Type B pancreatic cell (in vitro differentiated cells): ENCODE data around the gene PLIN4. TPM values are rescaled to one million over a fixed set of nuclear protein-coding genes. Genes with fewer than 3 reads are reported as not detected.

Experiments used
- DNase-seq: peaks from one replicate; pipeline ENCODE4 v3.0.0; 2021; ENCODE audit warnings: mixed read lengths; ENCODE audit not compliant: unreplicated experiment; ENCODE audit errors: extremely low spot score
- H3K27ac Mint-ChIP-seq: 2 replicates; pipeline ENCODE4 v1.8.0; 2021; ENCODE audit warnings: mild to moderate bottlenecking, mixed read lengths
- H3K27me3 Mint-ChIP-seq: 2 replicates; pipeline ENCODE4 v1.8.0; 2021; ENCODE audit warnings: mixed read lengths
- H3K36me3 Mint-ChIP-seq: 2 replicates; pipeline ENCODE4 v1.8.0; 2021; ENCODE audit warnings: mixed read lengths
- H3K4me1 Mint-ChIP-seq: one replicate; pipeline ENCODE4 v1.8.0; 2021; ENCODE audit warnings: mixed read lengths; ENCODE audit not compliant: unreplicated experiment
- H3K4me3 Mint-ChIP-seq: 2 replicates; pipeline ENCODE4 v1.8.0; 2021; ENCODE audit warnings: mild to moderate bottlenecking, mixed read lengths
- H3K9me3 Mint-ChIP-seq: 2 replicates; pipeline ENCODE4 v1.8.0; 2021; ENCODE audit warnings: mixed read lengths
- CTCF ChIP-seq: fragments of 200-600 bp; sonication (generic); conservative IDR thresholded peaks from 2 replicates; pipeline ENCODE4 v1.5.0; 2021; ENCODE audit warnings: antibody characterized with exemption, mild to moderate bottlenecking
- total RNA-seq: library from RNA; stranded (reverse); gene quantifications from 2 replicates; pipeline ENCODE4 v1.2.1, GENCODE V29; 2021; ENCODE audit warnings: low replicate concordance

Gene PLIN4
- total RNA-seq, 1 donor from 2014 or later: 0.48 TPM

GRCh38 chr19:4501691-4502090, 16.6 kb downstream of the PLIN4 start:
- DNase-seq: no peak
- no peak overlapping the region for H3K4me3 Mint-ChIP-seq
- peaks cover 7% of the 10 kb centered on the region for H3K36me3 Mint-ChIP-seq
- H3K27me3 Mint-ChIP-seq: no peaks in the 10 kb centered on the region
- no peaks in the 10 kb centered on the region for H3K4me1 Mint-ChIP-seq
- no peak for TF ChIP-seq CTCF
- H3K27ac Mint-ChIP-seq: no peak overlapping the region
- no peaks in the 10 kb centered on the region for H3K9me3 Mint-ChIP-seq

GRCh38 chr19:4500841-4501591, 17.3 kb downstream of the PLIN4 start:
- no peak for TF ChIP-seq CTCF
- peaks cover under 1% of the 10 kb centered on the region for H3K36me3 Mint-ChIP-seq
- no peaks in the 10 kb centered on the region for H3K27me3 Mint-ChIP-seq
- no peak overlapping the region for H3K27ac Mint-ChIP-seq
- no peak overlapping the region for H3K4me3 Mint-ChIP-seq
- no peaks in the 10 kb centered on the region for H3K4me1 Mint-ChIP-seq
- no peak for DNase-seq
- no peaks in the 10 kb centered on the region for H3K9me3 Mint-ChIP-seq

- Mint-ChIP-seq H3K4me1 (no peaks in the 10 kb centered on the region), H3K27ac (no peak overlapping the region)
Measured at GRCh38 chr19:4499855-4500254, 18.4 kb downstream of the PLIN4 start.

GRCh38 chr19:4499318-4499717, 19.0 kb downstream of the PLIN4 start:
- TF ChIP-seq CTCF: no peak
- no peaks in the 10 kb centered on the region for H3K36me3 Mint-ChIP-seq
- H3K27ac Mint-ChIP-seq: no peak overlapping the region
- no peak overlapping the region for H3K4me3 Mint-ChIP-seq
- no peaks in the 10 kb centered on the region for H3K27me3 Mint-ChIP-seq
- H3K9me3 Mint-ChIP-seq: no peaks in the 10 kb centered on the region
- H3K4me1 Mint-ChIP-seq: no peaks in the 10 kb centered on the region
- DNase-seq: no peak

More at GRCh38 chr19:4499855-4500254, 18.4 kb downstream of the PLIN4 start:
- no peak overlapping the region for H3K4me3 Mint-ChIP-seq
- DNase-seq: no peak
- no peaks in the 10 kb centered on the region for H3K9me3 Mint-ChIP-seq
- H3K27me3 Mint-ChIP-seq: no peaks in the 10 kb centered on the region
- no peak for TF ChIP-seq CTCF
- H3K36me3 Mint-ChIP-seq: no peaks in the 10 kb centered on the region

- no peak overlapping the region for H3K4me3 Mint-ChIP-seq
- DNase-seq: no peak
- H3K4me1 Mint-ChIP-seq: no peaks in the 10 kb centered on the region
- TF ChIP-seq CTCF: no peak
- no peaks in the 10 kb centered on the region for H3K27me3 Mint-ChIP-seq
- H3K9me3 Mint-ChIP-seq: no peaks in the 10 kb centered on the region
- H3K36me3 Mint-ChIP-seq: no peaks in the 10 kb centered on the region
- no peak overlapping the region for H3K27ac Mint-ChIP-seq
Measured at GRCh38 chr19:4498694-4499093, 19.6 kb downstream of the PLIN4 start.
